Right lobe of liver (tissue), 4 donors: ENCODE data around the gene MON2.

ENCODE experiments used
- POLR2A ChIP-seq: fragments of 450-650 bp; IDR thresholded peaks from one replicate; pipeline ENCODE4 v1.6.1; 2017; ENCODE audit warnings: antibody characterized with exemption, mild to moderate bottlenecking
- TF ChIP-seq, protein P1 (sequence below), 4 donors: fragments of 200-600 bp in 3 of 4; fragments of 450-650 bp in 1 of 4; IDR thresholded peaks; one replicate each; pipeline versions ENCODE4 v1.5.1 to v1.8.0; 2016 to 2022; ENCODE audit warnings: antibody characterized with exemption in 4 of 4, mild to moderate bottlenecking in 2 of 4
- donor health status: DM: no; HTN: no; CAD: no.
- donor health status: DM: no; HTN: no; CAD: no.
- donor health status: DM: no; HTN: yes; CAD: no.

DNA sequence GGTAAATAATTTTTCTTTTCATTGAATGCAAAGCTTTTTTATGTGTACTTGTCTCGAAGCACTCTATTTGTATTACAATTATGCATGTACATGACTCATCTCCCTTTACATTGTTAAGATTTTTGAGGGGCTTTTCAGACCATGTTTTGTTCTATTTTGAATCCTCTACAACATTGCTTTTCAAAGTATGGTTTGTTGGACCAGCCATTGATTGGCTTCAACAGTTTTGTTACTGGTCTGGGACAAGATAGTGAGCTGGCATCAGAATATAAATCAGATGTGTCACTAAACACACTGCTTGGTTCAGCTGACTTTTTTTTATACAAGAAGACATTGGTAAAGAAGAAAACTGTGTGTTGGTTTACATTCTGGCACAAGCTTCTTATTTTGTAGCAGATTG, 122.3 kb downstream of the MON2 start:
- TF ChIP-seq, protein P1, sequence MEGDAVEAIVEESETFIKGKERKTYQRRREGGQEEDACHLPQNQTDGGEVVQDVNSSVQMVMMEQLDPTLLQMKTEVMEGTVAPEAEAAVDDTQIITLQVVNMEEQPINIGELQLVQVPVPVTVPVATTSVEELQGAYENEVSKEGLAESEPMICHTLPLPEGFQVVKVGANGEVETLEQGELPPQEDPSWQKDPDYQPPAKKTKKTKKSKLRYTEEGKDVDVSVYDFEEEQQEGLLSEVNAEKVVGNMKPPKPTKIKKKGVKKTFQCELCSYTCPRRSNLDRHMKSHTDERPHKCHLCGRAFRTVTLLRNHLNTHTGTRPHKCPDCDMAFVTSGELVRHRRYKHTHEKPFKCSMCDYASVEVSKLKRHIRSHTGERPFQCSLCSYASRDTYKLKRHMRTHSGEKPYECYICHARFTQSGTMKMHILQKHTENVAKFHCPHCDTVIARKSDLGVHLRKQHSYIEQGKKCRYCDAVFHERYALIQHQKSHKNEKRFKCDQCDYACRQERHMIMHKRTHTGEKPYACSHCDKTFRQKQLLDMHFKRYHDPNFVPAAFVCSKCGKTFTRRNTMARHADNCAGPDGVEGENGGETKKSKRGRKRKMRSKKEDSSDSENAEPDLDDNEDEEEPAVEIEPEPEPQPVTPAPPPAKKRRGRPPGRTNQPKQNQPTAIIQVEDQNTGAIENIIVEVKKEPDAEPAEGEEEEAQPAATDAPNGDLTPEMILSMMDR (IDR thresholded peaks at IDR 0.05), result no peak
- TF ChIP-seq POLR2A, result no peak
